ENCODE results near the gene IVNS1ABP.

Gene IVNS1ABP

DNA sequence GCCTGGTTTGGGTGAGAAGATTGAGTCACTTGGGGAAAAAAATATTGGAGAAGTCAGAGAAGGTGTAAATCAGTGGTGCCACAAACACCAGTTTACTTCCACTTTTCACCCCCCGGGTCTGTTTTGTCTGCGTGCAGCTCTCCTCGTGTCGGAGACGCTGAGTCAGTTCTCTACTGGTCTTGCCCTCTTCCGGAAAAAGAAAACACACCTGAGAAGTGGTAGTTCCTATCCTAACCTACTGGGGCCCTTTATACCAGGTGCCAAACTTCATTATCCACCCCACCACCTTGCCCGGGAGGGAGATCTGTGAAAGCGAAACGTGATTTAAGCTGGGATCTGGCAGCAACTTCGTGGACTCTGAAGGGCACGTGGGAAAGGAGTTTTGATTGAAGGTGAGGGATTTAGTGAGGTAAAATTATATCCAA lies 855 bp upstream of the IVNS1ABP start:
- peaks cover 35% of the 10 kb centered on the region for H3K4me1 ChIP-seq (ENCODE audit: insufficient read depth, poor library complexity, severe bottlenecking)
- ATAC-seq (ENCODE audit: low read depth) (peak; percentile 46), DNase-seq (ENCODE audit: low spot score) (peak; percentile 60)
- H3K36me3 ChIP-seq (ENCODE audit: low read depth) = peaks cover 14% of the 10 kb centered on the region
- H3K27me3 ChIP-seq (ENCODE audit: insufficient read depth, poor library complexity, severe bottlenecking) = no peaks in the 10 kb centered on the region
- TF ChIP-seq, protein P1, sequence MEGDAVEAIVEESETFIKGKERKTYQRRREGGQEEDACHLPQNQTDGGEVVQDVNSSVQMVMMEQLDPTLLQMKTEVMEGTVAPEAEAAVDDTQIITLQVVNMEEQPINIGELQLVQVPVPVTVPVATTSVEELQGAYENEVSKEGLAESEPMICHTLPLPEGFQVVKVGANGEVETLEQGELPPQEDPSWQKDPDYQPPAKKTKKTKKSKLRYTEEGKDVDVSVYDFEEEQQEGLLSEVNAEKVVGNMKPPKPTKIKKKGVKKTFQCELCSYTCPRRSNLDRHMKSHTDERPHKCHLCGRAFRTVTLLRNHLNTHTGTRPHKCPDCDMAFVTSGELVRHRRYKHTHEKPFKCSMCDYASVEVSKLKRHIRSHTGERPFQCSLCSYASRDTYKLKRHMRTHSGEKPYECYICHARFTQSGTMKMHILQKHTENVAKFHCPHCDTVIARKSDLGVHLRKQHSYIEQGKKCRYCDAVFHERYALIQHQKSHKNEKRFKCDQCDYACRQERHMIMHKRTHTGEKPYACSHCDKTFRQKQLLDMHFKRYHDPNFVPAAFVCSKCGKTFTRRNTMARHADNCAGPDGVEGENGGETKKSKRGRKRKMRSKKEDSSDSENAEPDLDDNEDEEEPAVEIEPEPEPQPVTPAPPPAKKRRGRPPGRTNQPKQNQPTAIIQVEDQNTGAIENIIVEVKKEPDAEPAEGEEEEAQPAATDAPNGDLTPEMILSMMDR (IDR thresholded peaks at IDR 0.05; ENCODE audit: poor library complexity, severe bottlenecking) = no peak
- H3K9me3 ChIP-seq (ENCODE audit: severe bottlenecking) = no peaks in the 10 kb centered on the region
- H3K4me3 ChIP-seq (ENCODE audit: severe bottlenecking) = peak overlapping the region; percentile 86
- H3K27ac ChIP-seq (ENCODE audit: poor library complexity, severe bottlenecking) = peak overlapping the region; percentile 87

DNA sequence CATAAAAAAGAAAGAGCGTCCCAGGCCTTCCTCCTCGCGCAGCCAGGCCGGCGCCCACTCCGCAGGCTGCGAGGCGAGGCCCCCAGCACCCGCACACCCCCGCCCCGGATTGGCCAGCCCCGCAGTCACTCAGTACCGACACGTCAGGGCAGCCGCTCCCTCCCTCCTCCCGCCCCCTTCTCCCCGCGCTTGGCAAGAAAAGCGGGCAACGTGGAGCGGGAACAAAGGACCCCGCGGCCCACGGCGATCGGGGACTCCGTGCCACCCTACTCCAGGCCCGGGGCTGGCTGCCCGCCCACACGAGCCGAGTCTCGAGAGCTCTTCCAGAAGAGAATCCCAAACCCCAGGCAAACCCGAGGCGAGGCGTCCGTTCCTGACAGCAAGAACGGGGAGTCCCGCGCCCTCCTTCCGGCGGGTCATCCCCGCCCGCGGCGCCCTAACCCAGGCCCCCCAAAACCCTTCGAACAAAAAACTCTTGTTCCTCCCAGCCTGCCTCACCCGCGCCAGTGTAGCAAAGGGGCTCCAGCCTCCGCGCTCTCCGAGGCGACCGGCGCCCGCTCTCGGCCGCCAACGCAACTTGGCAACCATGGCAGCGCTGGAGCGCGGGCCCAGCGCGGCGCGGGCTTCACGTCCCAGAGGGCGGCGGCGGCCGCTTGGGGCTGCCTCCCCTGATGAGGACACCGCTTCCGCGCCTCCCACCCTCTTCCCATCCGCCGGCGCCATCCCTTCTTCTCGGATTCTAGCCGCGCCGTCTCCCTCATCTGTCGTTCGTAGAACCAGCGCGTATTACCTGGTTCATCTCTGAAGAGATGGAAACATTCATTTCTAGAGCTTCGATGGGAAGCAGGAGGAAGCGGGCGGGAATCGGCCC lies 645 bp downstream of the IVNS1ABP start:
- no peaks in the 10 kb centered on the region for H3K9me3 ChIP-seq (ENCODE audit: severe bottlenecking)
- no peaks in the 10 kb centered on the region for H3K27me3 ChIP-seq (ENCODE audit: insufficient read depth, poor library complexity, severe bottlenecking)
- peaks cover 24% of the 10 kb centered on the region for H3K36me3 ChIP-seq (ENCODE audit: low read depth)
- H3K27ac ChIP-seq (ENCODE audit: poor library complexity, severe bottlenecking) = peak overlapping the region; percentile 87
- peak; percentile 93 for DNase-seq (ENCODE audit: low spot score)
- H3K4me3 ChIP-seq (ENCODE audit: severe bottlenecking) = peak overlapping the region; percentile 86
- H3K4me1 ChIP-seq (ENCODE audit: insufficient read depth, poor library complexity, severe bottlenecking) = peaks cover 46% of the 10 kb centered on the region
- peak; percentile 68 for ATAC-seq (ENCODE audit: low read depth)
- TF ChIP-seq, protein P1 (IDR thresholded peaks at IDR 0.05; ENCODE audit: poor library complexity, severe bottlenecking) = no peak

DNA sequence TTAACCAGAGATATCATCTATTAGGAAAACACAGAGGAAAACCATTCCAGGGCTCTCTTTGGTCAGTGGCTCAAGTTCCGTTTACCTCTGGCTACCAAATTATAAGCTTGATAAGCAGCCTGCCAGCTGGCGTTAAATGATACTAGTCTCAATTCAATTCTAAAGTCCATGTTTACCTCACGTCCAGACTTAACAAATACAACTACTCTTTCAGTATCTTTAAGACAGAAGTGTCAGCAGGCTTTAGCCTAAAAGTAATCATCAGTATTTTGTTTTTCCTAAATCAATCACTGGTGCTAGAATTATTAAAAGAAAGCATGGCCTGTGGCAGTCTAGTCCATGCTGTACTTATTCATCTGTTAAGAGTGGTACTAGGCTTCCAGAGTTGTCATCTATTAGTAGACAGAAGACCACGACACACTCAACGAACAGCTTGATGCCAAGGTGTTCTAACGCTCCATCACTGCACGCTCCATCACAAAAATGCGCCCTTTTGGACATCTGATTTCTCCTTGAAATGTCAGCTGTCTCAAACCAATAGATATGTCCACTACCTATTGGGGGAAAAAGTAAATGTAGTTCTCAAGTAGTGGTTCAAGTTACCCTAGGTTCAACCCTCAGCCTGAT lies 1.5 kb downstream of the IVNS1ABP start:
- peak overlapping the region; percentile 86 for H3K4me3 ChIP-seq (ENCODE audit: severe bottlenecking)
- H3K27me3 ChIP-seq (ENCODE audit: insufficient read depth, poor library complexity, severe bottlenecking) = no peaks in the 10 kb centered on the region
- ATAC-seq (ENCODE audit: low read depth) (no peak; the same call in 2 of the 3 replicates), DNase-seq (ENCODE audit: low spot score) (no peak)
- H3K27ac ChIP-seq (ENCODE audit: poor library complexity, severe bottlenecking) = peak overlapping the region; percentile 87
- H3K4me1 ChIP-seq (ENCODE audit: insufficient read depth, poor library complexity, severe bottlenecking) = peaks cover 46% of the 10 kb centered on the region
- H3K36me3 ChIP-seq (ENCODE audit: low read depth) = peaks cover 32% of the 10 kb centered on the region
- TF ChIP-seq, protein P1 (IDR thresholded peaks at IDR 0.05; ENCODE audit: poor library complexity, severe bottlenecking) = no peak
- no peaks in the 10 kb centered on the region for H3K9me3 ChIP-seq (ENCODE audit: severe bottlenecking)

DNA sequence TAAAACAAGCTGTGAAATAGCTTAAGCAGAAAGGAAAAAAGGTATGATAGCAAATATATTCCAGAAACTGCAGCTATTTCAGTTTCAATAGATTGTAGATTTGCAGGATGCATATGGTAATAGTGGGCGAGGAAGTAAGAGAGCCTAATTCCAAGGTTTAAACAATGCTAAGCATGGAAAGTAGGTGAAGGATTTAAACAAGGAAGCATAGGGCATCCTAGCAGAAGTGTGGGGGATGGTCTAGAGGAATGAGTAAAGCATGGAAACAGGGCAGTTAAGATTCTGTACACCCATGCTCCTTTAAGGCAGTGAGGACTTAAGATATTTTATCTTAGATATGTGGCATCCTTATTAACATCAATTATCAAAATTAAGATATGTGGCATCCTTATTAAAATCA lies 2.6 kb downstream of the IVNS1ABP start:
- Histone ChIP-seq H3K27me3 (ENCODE audit: insufficient read depth, poor library complexity, severe bottlenecking) (no peaks in the 10 kb centered on the region), H3K9me3 (ENCODE audit: severe bottlenecking) (no peaks in the 10 kb centered on the region), H3K27ac (ENCODE audit: poor library complexity, severe bottlenecking) (no peak overlapping the region), H3K4me3 (ENCODE audit: severe bottlenecking) (peak overlapping the region; percentile 86), H3K4me1 (ENCODE audit: insufficient read depth, poor library complexity, severe bottlenecking) (peaks cover 46% of the 10 kb centered on the region), H3K36me3 (ENCODE audit: low read depth) (peaks cover 44% of the 10 kb centered on the region)
- ATAC-seq (ENCODE audit: low read depth) (no peak), DNase-seq (ENCODE audit: low spot score) (no peak)
- TF ChIP-seq, protein P1 (IDR thresholded peaks at IDR 0.05; ENCODE audit: poor library complexity, severe bottlenecking) = no peak
